GM19324 (cell line): Measurements from ENCODE around the gene NGFR.

ENCODE experiments used
- ATAC-seq: cut with Tn5 transposase; IDR thresholded peaks from one replicate; pipeline ENCODE4 v1.9.1; 2021; ENCODE audit warnings: mild to moderate bottlenecking, moderate library complexity; ENCODE audit not compliant: unreplicated experiment, low FRiP score

NGFR gene

GRCh38 chr17:49494986-49495841, at the start of gene NGFR:
Gene NGFR, plus strand, starts transcription at chr17:49495293. Its CDS starts 125 bp downstream, at chr17:49495418.
- ATAC-seq: no peak

- ATAC-seq: no peak
Observed at GRCh38 chr17:49445591-49445990, 49.5 kb upstream of the NGFR start.

GRCh38 chr17:49447628-49448302, 47.3 kb upstream of the NGFR start:
- ATAC-seq: no peak

- no peak for ATAC-seq
Observed at GRCh38 chr17:49450181-49450580, 44.9 kb upstream of the NGFR start.

GRCh38 chr17:49450735-49451134, 44.4 kb upstream of the NGFR start:
- ATAC-seq: no peak

GRCh38 chr17:49452201-49452600, 42.9 kb upstream of the NGFR start:
- ATAC-seq: no peak

GRCh38 chr17:49452661-49453060, 42.4 kb upstream of the NGFR start:
- no peak for ATAC-seq

- no peak for ATAC-seq
Observed at GRCh38 chr17:49454050-49454449, 41.0 kb upstream of the NGFR start.

GRCh38 chr17:49455272-49455861, 39.7 kb upstream of the NGFR start:
- no peak for ATAC-seq

- ATAC-seq: no peak
Observed at GRCh38 chr17:49456183-49456965, 38.7 kb upstream of the NGFR start.

- no peak for ATAC-seq
Observed at GRCh38 chr17:49457564-49458535, 37.2 kb upstream of the NGFR start.

GRCh38 chr17:49459401-49459984, 35.6 kb upstream of the NGFR start:
- no peak for ATAC-seq

- no peak for ATAC-seq
Observed at GRCh38 chr17:49460401-49460800, 34.7 kb upstream of the NGFR start.

- no peak for ATAC-seq
Observed at GRCh38 chr17:49461580-49461979, 33.5 kb upstream of the NGFR start.

- ATAC-seq: no peak
Observed at GRCh38 chr17:49464049-49464448, 31.0 kb upstream of the NGFR start.

GRCh38 chr17:49465331-49465903, 29.7 kb upstream of the NGFR start:
- ATAC-seq: no peak

- no peak for ATAC-seq
Observed at GRCh38 chr17:49466436-49466835, 28.7 kb upstream of the NGFR start.

- no peak for ATAC-seq
Observed at GRCh38 chr17:49467175-49467574, 27.9 kb upstream of the NGFR start.
